Activated CD8-positive, alpha-beta memory T cell treated with anti-CD3 and anti-CD28 coated beads for 24 hours (primary cell): ENCODE results near the gene NDFIP2.

Experiments used
- DNase-seq: peaks from one replicate; pipeline ENCODE4 v3.0.0-alpha.2; 2020

NDFIP2 gene, protein sequence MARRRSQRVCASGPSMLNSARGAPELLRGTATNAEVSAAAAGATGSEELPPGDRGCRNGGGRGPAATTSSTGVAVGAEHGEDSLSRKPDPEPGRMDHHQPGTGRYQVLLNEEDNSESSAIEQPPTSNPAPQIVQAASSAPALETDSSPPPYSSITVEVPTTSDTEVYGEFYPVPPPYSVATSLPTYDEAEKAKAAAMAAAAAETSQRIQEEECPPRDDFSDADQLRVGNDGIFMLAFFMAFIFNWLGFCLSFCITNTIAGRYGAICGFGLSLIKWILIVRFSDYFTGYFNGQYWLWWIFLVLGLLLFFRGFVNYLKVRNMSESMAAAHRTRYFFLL

DNA sequence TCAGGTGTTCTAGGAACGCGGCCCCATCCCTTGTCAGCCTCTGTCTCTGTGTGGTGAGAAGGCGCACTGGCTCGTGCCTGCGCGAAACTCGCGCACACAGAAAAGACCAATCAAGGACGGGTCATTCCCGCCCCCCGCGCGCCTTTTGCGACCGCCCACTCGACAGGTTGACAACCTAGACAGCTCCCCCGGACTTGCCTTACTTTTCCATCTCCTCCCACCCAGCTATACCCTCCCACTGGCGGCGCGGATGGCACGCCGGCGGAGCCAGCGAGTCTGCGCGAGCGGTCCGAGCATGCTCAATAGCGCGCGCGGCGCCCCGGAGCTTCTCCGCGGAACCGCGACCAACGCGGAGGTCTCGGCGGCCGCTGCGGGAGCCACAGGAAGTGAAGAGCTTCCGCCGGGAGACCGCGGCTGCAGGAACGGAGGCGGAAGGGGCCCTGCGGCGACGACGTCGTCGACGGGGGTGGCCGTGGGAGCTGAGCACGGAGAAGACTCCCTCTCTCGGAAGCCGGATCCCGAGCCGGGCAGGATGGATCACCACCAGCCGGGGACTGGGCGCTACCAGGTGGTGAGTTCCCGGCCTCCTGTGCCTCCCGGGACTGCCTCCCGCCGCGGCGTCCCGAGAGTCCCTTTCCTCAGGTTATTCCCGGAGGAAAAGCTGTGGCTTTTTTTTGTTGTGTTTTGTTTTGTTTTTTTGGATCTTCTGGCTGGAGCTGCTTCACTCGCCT, at the start of gene NDFIP2:
TSS of gene NDFIP2 (plus strand) at position 202 of the 731 bp plus-strand sequence. CDS start at position 251, 49 bp downstream.
- DNase-seq = peak; percentile 95

GRCh38 chr13:79432086-79432485, 48.9 kb upstream of the NDFIP2 start:
- DNase-seq = no peak

GRCh38 chr13:79432992-79433391, 48.0 kb upstream of the NDFIP2 start:
- no peak for DNase-seq

DNA sequence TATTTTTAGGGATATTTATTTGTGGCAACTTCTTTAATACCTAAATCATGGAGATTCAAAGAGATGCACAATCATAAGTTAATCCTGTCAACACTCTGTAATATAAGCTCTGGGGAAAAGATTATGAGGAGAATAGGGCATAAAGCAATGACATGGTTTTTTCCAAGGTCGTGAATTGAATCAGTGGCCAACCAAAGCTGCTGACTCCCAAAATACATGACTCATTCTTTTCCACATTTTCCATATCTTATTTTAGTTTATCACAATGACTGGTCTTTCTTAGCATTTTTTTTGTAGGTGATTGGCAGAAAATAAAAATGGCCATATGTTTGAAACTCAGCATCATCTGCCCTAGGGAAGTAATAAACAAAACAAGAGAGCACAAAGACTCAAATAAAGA, 46.4 kb upstream of the NDFIP2 start:
- no peak for DNase-seq

DNA sequence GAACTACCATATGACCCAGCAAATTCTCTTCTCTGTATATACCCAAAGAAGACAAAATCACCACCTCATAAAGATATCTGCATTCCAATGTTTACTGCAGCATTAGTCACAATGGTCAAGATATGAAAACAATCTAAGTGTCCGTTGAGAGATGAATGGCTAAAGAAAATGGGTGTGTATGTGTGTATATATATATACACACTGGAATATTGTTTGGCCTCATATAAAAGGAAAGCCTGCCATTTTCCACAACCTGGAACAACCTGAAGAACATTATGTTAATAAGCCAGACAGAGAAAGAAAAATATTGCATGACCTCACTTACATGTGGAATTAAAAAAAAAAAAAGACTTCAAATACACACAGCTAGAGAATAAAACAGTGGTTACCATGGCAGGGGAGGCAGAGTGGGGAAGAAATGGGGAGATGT, 45.4 kb upstream of the NDFIP2 start:
- no peak for DNase-seq

- no peak for DNase-seq
These were observed 41.7 kb upstream of the NDFIP2 start for GRCh38 chr13:79439275-79439674.

DNA sequence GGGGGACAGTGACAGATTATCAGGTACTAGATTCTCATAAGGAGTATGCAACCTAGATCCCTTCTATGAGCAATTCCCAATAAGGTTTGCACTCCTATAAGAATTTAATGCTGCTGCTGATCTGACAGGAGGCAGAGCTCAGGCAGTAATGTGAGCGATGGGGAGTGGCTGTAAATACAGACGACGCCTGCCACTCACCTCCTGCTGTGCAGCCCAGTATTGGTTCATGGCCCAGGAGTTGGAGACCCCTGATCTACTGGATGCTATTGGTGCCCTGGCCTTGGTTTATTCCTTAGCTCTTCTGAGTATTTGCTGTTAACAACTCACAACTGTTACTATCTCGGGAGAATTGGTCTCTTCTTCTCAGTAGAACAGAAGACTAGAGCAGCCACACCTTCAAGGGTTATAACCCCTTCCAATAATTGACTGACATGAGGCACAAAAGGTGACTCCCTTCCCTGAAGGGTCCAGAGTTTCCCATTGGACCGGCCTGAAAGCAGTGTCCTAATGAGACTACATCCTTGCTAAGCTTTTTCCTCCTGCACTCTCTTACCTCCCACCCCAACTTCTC, 39.9 kb upstream of the NDFIP2 start:
- DNase-seq = no peak

GRCh38 chr13:79442221-79442620, 38.7 kb upstream of the NDFIP2 start:
- DNase-seq = no peak

- DNase-seq = no peak
These were observed 38.2 kb upstream of the NDFIP2 start for GRCh38 chr13:79442706-79443105.

DNA sequence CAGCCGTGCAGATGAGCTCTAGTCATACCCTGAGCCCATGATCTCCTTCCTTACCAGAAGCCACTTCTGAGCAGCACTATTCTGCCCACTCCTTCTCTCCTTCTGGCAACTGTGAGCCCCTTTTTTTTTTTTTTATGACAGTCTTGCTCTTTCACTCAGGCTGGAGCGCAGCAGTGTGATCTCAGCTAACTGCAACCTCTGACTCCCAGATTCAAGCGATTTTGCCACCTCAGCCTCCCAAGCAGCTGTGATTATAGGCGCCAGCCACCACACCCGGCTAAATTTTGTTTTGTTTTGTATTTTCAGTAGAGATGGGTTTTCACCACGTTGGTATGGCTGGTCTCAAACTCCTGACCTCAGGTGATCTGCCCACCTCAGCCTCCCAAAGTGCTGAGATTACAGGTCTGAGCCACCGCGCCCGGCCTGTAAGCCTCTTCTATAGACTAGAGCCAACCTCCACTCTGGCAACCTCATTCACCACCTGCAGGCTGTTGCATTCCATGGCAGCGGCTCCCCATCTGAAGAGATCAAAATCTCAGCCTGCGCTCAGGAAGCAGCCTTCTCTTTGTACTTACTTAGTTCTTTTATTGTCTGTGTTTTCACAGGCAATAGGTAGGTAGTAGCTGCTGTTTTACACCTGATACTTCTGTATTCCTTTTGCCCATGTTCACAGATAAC, 34.8 kb upstream of the NDFIP2 start:
- DNase-seq = no peak

- no peak for DNase-seq
These were observed 33.8 kb upstream of the NDFIP2 start for GRCh38 chr13:79447141-79447540.

- no peak for DNase-seq
These were observed 33.2 kb upstream of the NDFIP2 start for GRCh38 chr13:79447741-79448140.

GRCh38 chr13:79448413-79448812, 32.5 kb upstream of the NDFIP2 start:
- no peak for DNase-seq

DNA sequence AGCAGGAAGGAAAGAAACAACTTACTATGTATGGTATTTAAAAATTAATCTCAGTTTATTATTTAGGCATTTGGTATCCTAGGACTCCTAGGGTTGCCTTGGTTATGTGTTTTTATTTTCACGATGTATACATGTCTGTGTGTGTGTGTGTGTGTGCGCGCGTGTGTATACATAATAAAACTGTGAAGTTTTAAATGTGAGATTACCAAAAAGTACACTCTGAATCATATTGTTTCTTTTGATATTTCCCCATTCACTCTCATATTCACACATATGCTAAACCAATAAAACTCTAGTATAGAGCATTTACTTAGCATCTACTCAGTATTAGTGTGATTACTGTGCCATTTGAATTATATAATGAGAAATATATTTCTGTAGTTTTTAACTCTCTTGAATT, 30.8 kb upstream of the NDFIP2 start:
- no peak for DNase-seq

DNA sequence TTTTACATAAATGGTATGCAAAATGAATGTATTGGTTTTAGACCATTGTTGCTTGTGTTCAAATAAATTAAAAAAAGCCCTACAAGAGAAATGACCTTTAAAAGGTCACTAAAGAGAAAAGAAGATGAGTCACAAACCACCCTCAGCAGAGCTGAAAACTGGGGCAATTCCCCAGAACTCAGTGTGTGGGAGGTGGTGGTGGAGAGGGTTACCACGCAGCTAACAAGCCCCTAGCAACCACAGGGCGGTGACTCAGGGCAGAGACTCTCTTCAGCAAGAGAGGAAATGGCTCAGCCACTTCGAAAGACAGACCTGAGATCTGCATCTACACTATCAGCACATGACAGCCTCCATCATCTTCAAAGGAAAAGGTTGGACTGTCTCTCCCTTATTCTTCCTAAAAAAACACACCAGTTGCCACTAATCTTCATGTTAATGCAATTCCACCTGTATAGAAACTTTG, 29.4 kb upstream of the NDFIP2 start:
- DNase-seq = peak; percentile 89

GRCh38 chr13:79452239-79452913, 28.6 kb upstream of the NDFIP2 start:
- no peak for DNase-seq

DNA sequence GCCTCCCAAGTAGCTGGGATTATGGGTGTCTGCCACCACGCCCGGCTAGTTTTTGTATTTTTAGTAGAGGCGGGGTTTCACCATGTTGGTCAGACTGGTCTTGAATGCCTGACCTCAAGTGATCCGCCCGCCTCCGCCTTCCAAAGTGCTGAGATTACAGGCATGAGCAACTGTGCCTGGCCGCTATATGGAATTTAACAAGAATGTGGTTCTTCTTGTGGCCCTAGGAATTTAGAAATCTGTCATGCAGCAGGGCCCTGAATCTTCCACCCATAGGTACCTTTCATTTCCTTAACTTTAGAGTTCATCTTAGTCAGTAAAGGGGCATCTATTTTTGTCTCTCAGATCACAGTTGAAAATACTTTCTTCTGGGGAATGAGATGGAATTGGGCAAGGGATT, 25.6 kb upstream of the NDFIP2 start:
- no peak for DNase-seq

DNA sequence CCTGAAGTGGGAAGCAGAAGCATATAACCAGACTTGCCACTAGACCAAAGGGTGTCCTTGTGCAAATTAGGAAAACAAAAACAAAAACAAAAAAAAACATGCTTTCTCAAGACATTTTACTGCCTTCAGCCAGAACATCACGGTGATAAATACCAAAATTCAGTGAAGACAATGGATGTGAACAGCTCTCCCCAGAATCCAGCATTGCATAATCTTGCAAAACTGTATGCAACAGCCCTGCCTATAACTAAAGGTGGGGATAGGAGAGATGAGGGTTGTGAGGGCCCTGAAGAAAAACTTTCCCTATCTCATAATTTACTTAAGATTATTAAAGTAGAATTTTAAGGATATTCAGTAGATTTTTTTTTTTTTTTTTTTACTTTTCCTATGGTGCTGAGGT, 24.9 kb upstream of the NDFIP2 start:
- no peak for DNase-seq

DNA sequence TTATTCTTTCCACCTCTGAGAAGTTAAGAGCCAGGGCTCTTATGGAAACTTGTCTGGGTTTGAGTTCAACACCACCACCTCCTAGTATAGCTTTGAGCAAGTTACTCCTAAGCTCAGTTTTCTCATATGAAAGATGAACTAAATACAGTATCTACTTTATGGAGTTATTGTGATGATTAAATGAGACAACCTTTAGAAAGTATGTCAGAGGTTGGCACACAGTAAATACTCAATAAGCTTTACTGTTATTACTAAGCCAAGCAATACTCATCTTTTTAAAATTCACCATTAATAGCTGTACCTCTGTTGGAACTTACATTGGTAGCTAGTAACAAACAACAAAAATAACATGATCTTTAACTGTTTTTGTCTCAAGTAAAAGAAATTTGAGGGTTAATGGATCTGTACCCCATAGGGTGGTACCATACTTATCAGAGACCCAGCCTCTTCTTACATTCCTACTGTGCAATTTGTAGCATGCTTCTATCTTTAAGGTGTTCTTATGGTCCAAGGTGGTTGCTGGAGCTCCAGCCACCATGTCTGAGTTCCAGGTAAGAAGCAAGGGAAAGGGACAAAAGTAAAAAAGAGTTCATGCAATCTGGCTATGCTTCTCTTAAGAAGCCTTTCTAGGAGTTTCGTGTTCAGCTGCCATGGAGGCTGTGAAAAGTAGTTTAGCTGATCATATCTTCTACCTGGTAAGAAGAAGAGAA, 24.1 kb upstream of the NDFIP2 start:
- DNase-seq = no peak

DNA sequence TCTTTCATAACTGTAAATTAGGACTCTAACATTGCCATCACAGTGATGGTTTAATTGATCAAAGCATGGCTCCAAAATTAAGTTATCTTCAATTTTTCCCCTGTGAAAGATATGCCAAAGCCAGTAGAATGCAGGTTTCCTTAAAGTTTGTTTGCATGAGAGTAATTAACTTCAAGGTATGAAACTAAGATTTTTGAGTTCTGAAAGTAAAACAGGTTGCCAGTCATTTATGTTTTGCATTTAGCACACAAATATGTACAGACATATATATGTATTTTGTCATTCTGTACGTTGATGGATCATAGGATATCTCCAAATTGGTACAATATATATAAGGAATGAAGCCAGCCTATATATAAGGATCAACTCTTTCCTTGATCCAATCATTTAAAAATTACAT, 23.6 kb upstream of the NDFIP2 start:
- DNase-seq = no peak

DNA sequence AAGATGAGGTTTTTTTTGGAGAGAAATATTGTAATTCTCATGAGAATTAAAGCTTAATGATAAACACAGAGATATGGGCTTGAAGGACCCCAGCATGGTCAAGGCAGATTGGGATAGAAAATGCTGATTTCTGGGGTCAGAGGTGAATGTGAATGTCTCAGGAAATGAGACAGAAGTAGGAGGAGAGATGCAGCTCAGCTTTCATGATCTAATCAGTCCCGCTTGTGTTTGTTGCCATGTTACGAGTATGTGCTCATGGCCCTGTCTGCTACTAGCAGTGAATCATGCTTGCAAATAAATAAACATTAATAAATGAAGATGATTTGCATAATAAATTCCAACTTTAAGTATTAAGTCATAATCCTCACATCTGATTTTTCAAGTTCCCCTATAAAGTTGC, 23.0 kb upstream of the NDFIP2 start:
- DNase-seq = no peak

- DNase-seq = no peak
These were observed 22.5 kb upstream of the NDFIP2 start for GRCh38 chr13:79458436-79458835.
